DOHH2 (cell line): ENCODE measurements around the gene CELF1.
"Not testable (repeated sequence)": the region's sequence is repeated elsewhere in the genome, so short reads cannot be mapped to it uniquely, and the experiment has no call there.

ENCODE experiments used
- H3F3A ChIP-seq: fragments of 200-600 bp; sonication (generic), shearing (Covaris generic); 2 replicates; pipeline ENCODE4 v1.6.0; 2016; ENCODE audit warnings: antibody characterized with exemption, mild to moderate bottlenecking; ENCODE audit not compliant: control insufficient read depth, insufficient read depth
- H3K27ac ChIP-seq: fragments of 200-600 bp; sonication (generic); 2 replicates; pipeline ENCODE4 v1.5.1; 2014; ENCODE audit warnings: low read depth, mild to moderate bottlenecking, low read length, moderate library complexity
- H3K27me3 ChIP-seq: fragments of 200-600 bp; sonication (generic); 2 replicates; pipeline ENCODE4 v1.6.1; 2014; ENCODE audit warnings: mild to moderate bottlenecking, low read length, mixed read lengths; ENCODE audit not compliant: control insufficient read depth
- H3K36me3 ChIP-seq: fragments of 200-600 bp; sonication (generic); 2 replicates; pipeline ENCODE4 v1.6.1; 2014; ENCODE audit warnings: mild to moderate bottlenecking, low read length, moderate library complexity, mixed read lengths; ENCODE audit not compliant: control insufficient read depth
- H3K4me1 ChIP-seq: fragments of 200-600 bp; sonication (generic); 2 replicates; pipeline ENCODE4 v1.6.1; 2014; ENCODE audit warnings: mild to moderate bottlenecking, low read length, mixed read lengths; ENCODE audit not compliant: control insufficient read depth
- H3K4me2 ChIP-seq: fragments of 200-600 bp; sonication (generic); 2 replicates; pipeline ENCODE4 v1.6.0; 2014; ENCODE audit warnings: mild to moderate bottlenecking, low read length, moderate library complexity
- H3K4me3 ChIP-seq: fragments of 200-600 bp; sonication (generic); 2 replicates; pipeline ENCODE4 v1.5.1; 2014; ENCODE audit warnings: mild to moderate bottlenecking, low read length, mixed read lengths
- H3K79me2 ChIP-seq: fragments of 200-600 bp; sonication (generic); 2 replicates; pipeline ENCODE4 v1.6.1; 2014; ENCODE audit warnings: mild to moderate bottlenecking, low read length, mixed read lengths; ENCODE audit not compliant: control insufficient read depth
- H3K9me2 ChIP-seq: fragments of 200-600 bp; sonication (generic); replicated peaks from 2 replicates; pipeline ENCODE4 v1.6.1; 2014; ENCODE audit warnings: mild to moderate bottlenecking, low read length, mixed read lengths; ENCODE audit not compliant: control insufficient read depth
- H3K9me3 ChIP-seq: fragments of 200-600 bp; sonication (generic); 2 replicates; pipeline ENCODE4 v1.6.1; 2014; ENCODE audit warnings: antibody characterized with exemption, low read length, mixed read lengths; ENCODE audit not compliant: control insufficient read depth, insufficient read depth
- H4K20me1 ChIP-seq: fragments of 200-600 bp; sonication (generic); 2 replicates; pipeline ENCODE4 v1.6.0; 2014; ENCODE audit warnings: low read depth, mild to moderate bottlenecking, antibody characterized with exemption, low read length, moderate library complexity; ENCODE audit not compliant: control insufficient read depth, insufficient read depth
- CTCF ChIP-seq: fragments of 200-600 bp; sonication (generic); IDR thresholded peaks from one replicate; pipeline ENCODE4 v1.5.1; 2014; ENCODE audit warnings: antibody characterized with exemption, mild to moderate bottlenecking, low read depth, low read length; ENCODE audit not compliant: poor library complexity, severe bottlenecking
- EZH2phosphoT487 ChIP-seq: fragments of 200-600 bp; sonication (generic); IDR thresholded peaks from 2 replicates; pipeline ENCODE4 v1.6.1; 2017; ENCODE audit warnings: borderline replicate concordance, mild to moderate bottlenecking, antibody characterized with exemption, low read length, moderate library complexity, mixed read lengths

The CELF1 gene

GRCh38 chr11:47460571-47461235, 92.2 kb downstream of the CELF1 start:
- Histone ChIP-seq H3K9me3 (no peaks in the 10 kb centered on the region), H3K4me2 (no peak overlapping the region), H3K9me2 (no peaks in the 10 kb centered on the region), H3K4me3 (no peak overlapping the region), H3F3A (peaks cover 2% of the 10 kb centered on the region), H3K4me1 (no peaks in the 10 kb centered on the region), H3K27me3 (no peaks in the 10 kb centered on the region), H3K36me3 (peaks cover 10% of the 10 kb centered on the region), H4K20me1 (no peaks in the 10 kb centered on the region), H3K79me2 (no peaks in the 10 kb centered on the region), H3K27ac (no peak overlapping the region)
- TF ChIP-seq EZH2phosphoT487: no peak
- no peak for TF ChIP-seq CTCF

- H3K4me2 ChIP-seq: peak overlapping the region; percentile 2; the same call in 1 of the 2 replicates
- not testable (repeated sequence) for H3K4me1 ChIP-seq, H3K4me3 ChIP-seq, H3K9me2 ChIP-seq, H3K9me3 ChIP-seq, H3K27ac ChIP-seq, H3F3A ChIP-seq, H4K20me1 ChIP-seq, H3K79me2 ChIP-seq, H3K27me3 ChIP-seq, H3K36me3 ChIP-seq
- TF ChIP-seq CTCF: peak; percentile 75
Observed at GRCh38 chr11:47454258-47454671, 98.7 kb downstream of the CELF1 start.

GRCh38 chr11:47453365-47453764, 99.6 kb downstream of the CELF1 start:
- Histone ChIP-seq H4K20me1 (no peaks in the 10 kb centered on the region), H3K9me2 (no peaks in the 10 kb centered on the region)
- TF ChIP-seq CTCF: no peak

GRCh38 chr11:47451990-47452389, 100.9 kb downstream of the CELF1 start:
- H3K36me3 ChIP-seq: no peaks in the 10 kb centered on the region
- no peaks in the 10 kb centered on the region for H3K9me2 ChIP-seq
- no peak for TF ChIP-seq CTCF
- TF ChIP-seq EZH2phosphoT487: no peak
- H3K4me2 ChIP-seq: no peak overlapping the region
- H3K9me3 ChIP-seq: no peaks in the 10 kb centered on the region
- no peaks in the 10 kb centered on the region for H3K27me3 ChIP-seq
- no peak overlapping the region for H3K4me3 ChIP-seq
- H3K4me1 ChIP-seq: no peaks in the 10 kb centered on the region
- H4K20me1 ChIP-seq: no peaks in the 10 kb centered on the region
- H3K79me2 ChIP-seq: no peaks in the 10 kb centered on the region
- H3K27ac ChIP-seq: no peak overlapping the region
- H3F3A ChIP-seq: no peaks in the 10 kb centered on the region

More at GRCh38 chr11:47453365-47453764, 99.6 kb downstream of the CELF1 start:
- no peaks in the 10 kb centered on the region for H3K27me3 ChIP-seq
- H3K27ac ChIP-seq: no peak overlapping the region
- H3F3A ChIP-seq: no peaks in the 10 kb centered on the region
- no peaks in the 10 kb centered on the region for H3K9me3 ChIP-seq
- no peaks in the 10 kb centered on the region for H3K79me2 ChIP-seq
- H3K4me2 ChIP-seq: no peak overlapping the region
- no peak overlapping the region for H3K4me3 ChIP-seq
- no peaks in the 10 kb centered on the region for H3K36me3 ChIP-seq
- H3K4me1 ChIP-seq: no peaks in the 10 kb centered on the region
